ENCODE results near the gene BTNL9. TPM values are rescaled to one million over a fixed set of nuclear protein-coding genes. Genes with fewer than 3 reads are reported as not detected.
A peak's percentile ranks its signal among the peaks of the same experiment; 100 is the strongest.
"Not testable (repeated sequence)": the region's sequence is repeated elsewhere in the genome, so short reads cannot be mapped to it uniquely, and the experiment has no call there.

BTNL9 gene
- polyA plus RNA-seq, 2 donors, result 4.8 to 18.5 TPM

- no peak overlapping the region for H3K4me3 ChIP-seq (ENCODE audit: low read depth in 1 of 2, low read length in 2 of 2)
- H3K36me3 ChIP-seq (ENCODE audit: control insufficient read depth in 2 of 2, insufficient read depth in 2 of 2, low read length in 1 of 2), result no peaks in the 10 kb centered on the region
- no peaks in the 10 kb centered on the region for H3K9me3 ChIP-seq (ENCODE audit: control insufficient read depth in 2 of 2, insufficient read depth in 1 of 2, low read depth in 1 of 2, low read length in 1 of 2)
- no peaks in the 10 kb centered on the region for H3K4me1 ChIP-seq (ENCODE audit: control insufficient read depth in 2 of 2, insufficient read depth in 2 of 2, low read length in 1 of 2)
- 61 to 64% methylated on average over 15 of the region's 15 CpGs for WGBS, 2 donors
- H3K27ac ChIP-seq (ENCODE audit: low read depth in 2 of 2, low read length in 1 of 2), result no peak overlapping the region
- peaks cover 3 to 5% of the 10 kb centered on the region in 2 donors for H3K27me3 ChIP-seq (ENCODE audit: control insufficient read depth in 1 of 2, insufficient read depth in 2 of 2, low read length in 2 of 2)
These were observed 2.1 kb downstream of the BTNL9 start for GRCh38 chr5:181042036-181042713.

- no peaks in the 10 kb centered on the region for H3K4me1 ChIP-seq (ENCODE audit: control insufficient read depth in 2 of 2, insufficient read depth in 2 of 2, low read length in 1 of 2)
- H3K36me3 ChIP-seq (ENCODE audit: control insufficient read depth in 2 of 2, insufficient read depth in 2 of 2, low read length in 1 of 2), result no peaks in the 10 kb centered on the region
- H3K27ac ChIP-seq (ENCODE audit: low read depth in 2 of 2, low read length in 1 of 2), result no peak overlapping the region
- 62 to 69% methylated on average over 11 of the region's 11 CpGs for WGBS, 2 donors
- no peaks in the 10 kb centered on the region for H3K9me3 ChIP-seq (ENCODE audit: control insufficient read depth in 2 of 2, insufficient read depth in 1 of 2, low read depth in 1 of 2, low read length in 1 of 2)
- no peak overlapping the region for H3K4me3 ChIP-seq (ENCODE audit: low read depth in 1 of 2, low read length in 2 of 2)
- H3K27me3 ChIP-seq (ENCODE audit: control insufficient read depth in 1 of 2, insufficient read depth in 2 of 2, low read length in 2 of 2), result peaks cover 3 to 5% of the 10 kb centered on the region in 2 donors
These were observed 2.7 kb downstream of the BTNL9 start for GRCh38 chr5:181042722-181043121.

GRCh38 chr5:181043285-181044092 is 3.4 kb downstream of the BTNL9 start:
- no peak overlapping the region for H3K4me3 ChIP-seq (ENCODE audit: low read depth in 1 of 2, low read length in 2 of 2)
- WGBS, 2 donors, result 64 to 75% methylated on average over 12 of the region's 12 CpGs
- H3K27ac ChIP-seq (ENCODE audit: low read depth in 2 of 2, low read length in 1 of 2), result peak overlapping the region in 1 of 2 donors; percentile 22
- H3K4me1 ChIP-seq (ENCODE audit: control insufficient read depth in 2 of 2, insufficient read depth in 2 of 2, low read length in 1 of 2), result no peaks in the 10 kb centered on the region
- no peaks in the 10 kb centered on the region for H3K9me3 ChIP-seq (ENCODE audit: control insufficient read depth in 2 of 2, insufficient read depth in 1 of 2, low read depth in 1 of 2, low read length in 1 of 2)
- H3K27me3 ChIP-seq (ENCODE audit: control insufficient read depth in 1 of 2, insufficient read depth in 2 of 2, low read length in 2 of 2), result peaks cover 3 to 5% of the 10 kb centered on the region in 2 donors
- no peaks in the 10 kb centered on the region for H3K36me3 ChIP-seq (ENCODE audit: control insufficient read depth in 2 of 2, insufficient read depth in 2 of 2, low read length in 1 of 2)

GRCh38 chr5:181044093-181044599 is 4.1 kb downstream of the BTNL9 start:
- peak overlapping the region; percentile 15 to 22 for H3K27ac ChIP-seq (ENCODE audit: low read depth in 2 of 2, low read length in 1 of 2)
- no peak overlapping the region for H3K4me3 ChIP-seq (ENCODE audit: low read depth in 1 of 2, low read length in 2 of 2)

GRCh38 chr5:181044662-181045305 is 4.7 kb downstream of the BTNL9 start:
- Histone ChIP-seq H3K4me1 (ENCODE audit: control insufficient read depth in 2 of 2, insufficient read depth in 2 of 2, low read length in 1 of 2) (no peaks in the 10 kb centered on the region), H3K27ac (ENCODE audit: low read depth in 2 of 2, low read length in 1 of 2) (no peak overlapping the region), H3K9me3 (ENCODE audit: control insufficient read depth in 2 of 2, insufficient read depth in 1 of 2, low read depth in 1 of 2, low read length in 1 of 2) (no peaks in the 10 kb centered on the region), H3K36me3 (ENCODE audit: control insufficient read depth in 2 of 2, insufficient read depth in 2 of 2, low read length in 1 of 2) (no peaks in the 10 kb centered on the region), H3K27me3 (ENCODE audit: control insufficient read depth in 1 of 2, insufficient read depth in 2 of 2, low read length in 2 of 2) (peaks cover 3 to 5% of the 10 kb centered on the region in 2 donors), H3K4me3 (ENCODE audit: low read depth in 1 of 2, low read length in 2 of 2) (no peak overlapping the region)
- WGBS, 2 donors, result 46 to 50% methylated on average over 11 of the region's 11 CpGs

More at GRCh38 chr5:181044093-181044599, 4.1 kb downstream of the BTNL9 start:
- peaks cover 3 to 5% of the 10 kb centered on the region in 2 donors for H3K27me3 ChIP-seq (ENCODE audit: control insufficient read depth in 1 of 2, insufficient read depth in 2 of 2, low read length in 2 of 2)
- 75 to 82% methylated on average over 10 of the region's 10 CpGs for WGBS, 2 donors
- no peaks in the 10 kb centered on the region for H3K9me3 ChIP-seq (ENCODE audit: control insufficient read depth in 2 of 2, insufficient read depth in 1 of 2, low read depth in 1 of 2, low read length in 1 of 2)
- H3K36me3 ChIP-seq (ENCODE audit: control insufficient read depth in 2 of 2, insufficient read depth in 2 of 2, low read length in 1 of 2), result no peaks in the 10 kb centered on the region
- no peaks in the 10 kb centered on the region for H3K4me1 ChIP-seq (ENCODE audit: control insufficient read depth in 2 of 2, insufficient read depth in 2 of 2, low read length in 1 of 2)

- no peaks in the 10 kb centered on the region for H3K4me1 ChIP-seq (ENCODE audit: control insufficient read depth in 2 of 2, insufficient read depth in 2 of 2, low read length in 1 of 2)
- H3K4me3 ChIP-seq (ENCODE audit: low read depth in 1 of 2, low read length in 2 of 2), result no peak overlapping the region
- H3K27ac ChIP-seq (ENCODE audit: low read depth in 2 of 2, low read length in 1 of 2), result no peak overlapping the region
- WGBS, 2 donors, result 44 to 46% methylated on average over 10 of the region's 10 CpGs
- H3K27me3 ChIP-seq (ENCODE audit: control insufficient read depth in 1 of 2, insufficient read depth in 2 of 2, low read length in 2 of 2), result peaks cover 3 to 5% of the 10 kb centered on the region in 2 donors
- H3K9me3 ChIP-seq (ENCODE audit: control insufficient read depth in 2 of 2, insufficient read depth in 1 of 2, low read depth in 1 of 2, low read length in 1 of 2), result no peaks in the 10 kb centered on the region
- H3K36me3 ChIP-seq (ENCODE audit: control insufficient read depth in 2 of 2, insufficient read depth in 2 of 2, low read length in 1 of 2), result no peaks in the 10 kb centered on the region
These were observed 5.2 kb downstream of the BTNL9 start for GRCh38 chr5:181045316-181045715.

GRCh38 chr5:181045857-181046256 is 5.8 kb downstream of the BTNL9 start:
- not testable (repeated sequence) for H3K27ac ChIP-seq (ENCODE audit: low read depth in 2 of 2, low read length in 1 of 2)

GRCh38 chr5:181047288-181047687 is 7.2 kb downstream of the BTNL9 start:
- no peak overlapping the region for H3K4me3 ChIP-seq (ENCODE audit: low read depth in 1 of 2, low read length in 2 of 2)
- peaks cover under 1 to 8% of the 10 kb centered on the region in 2 donors for H3K27me3 ChIP-seq (ENCODE audit: control insufficient read depth in 1 of 2, insufficient read depth in 2 of 2, low read length in 2 of 2)
- H3K4me1 ChIP-seq (ENCODE audit: control insufficient read depth in 2 of 2, insufficient read depth in 2 of 2, low read length in 1 of 2), result no peaks in the 10 kb centered on the region
- H3K9me3 ChIP-seq (ENCODE audit: control insufficient read depth in 2 of 2, insufficient read depth in 1 of 2, low read depth in 1 of 2, low read length in 1 of 2), result no peaks in the 10 kb centered on the region
- H3K36me3 ChIP-seq (ENCODE audit: control insufficient read depth in 2 of 2, insufficient read depth in 2 of 2, low read length in 1 of 2), result no peaks in the 10 kb centered on the region
- no peak overlapping the region for H3K27ac ChIP-seq (ENCODE audit: low read depth in 2 of 2, low read length in 1 of 2)
- 82 to 84% methylated on average over 2 of the region's 2 CpGs for WGBS, 2 donors

More at GRCh38 chr5:181045857-181046256, 5.8 kb downstream of the BTNL9 start:
- not testable (repeated sequence) for H3K9me3 ChIP-seq (ENCODE audit: control insufficient read depth in 2 of 2, insufficient read depth in 1 of 2, low read depth in 1 of 2, low read length in 1 of 2); H3K4me1 ChIP-seq (ENCODE audit: control insufficient read depth in 2 of 2, insufficient read depth in 2 of 2, low read length in 1 of 2); H3K27me3 ChIP-seq (ENCODE audit: control insufficient read depth in 1 of 2, insufficient read depth in 2 of 2, low read length in 2 of 2); H3K4me3 ChIP-seq (ENCODE audit: low read depth in 1 of 2, low read length in 2 of 2); H3K36me3 ChIP-seq (ENCODE audit: control insufficient read depth in 2 of 2, insufficient read depth in 2 of 2, low read length in 1 of 2)
- WGBS, 2 donors, result 15 to 22% methylated on average over 1 of the region's 1 CpG

- 92 to 95% methylated on average over 15 of the region's 15 CpGs for WGBS, 2 donors
- peaks cover 0 to 8% of the 10 kb centered on the region in 2 donors for H3K27me3 ChIP-seq (ENCODE audit: control insufficient read depth in 1 of 2, insufficient read depth in 2 of 2, low read length in 2 of 2)
- no peaks in the 10 kb centered on the region for H3K36me3 ChIP-seq (ENCODE audit: control insufficient read depth in 2 of 2, insufficient read depth in 2 of 2, low read length in 1 of 2)
- H3K4me3 ChIP-seq (ENCODE audit: low read depth in 1 of 2, low read length in 2 of 2), result no peak overlapping the region
- no peaks in the 10 kb centered on the region for H3K4me1 ChIP-seq (ENCODE audit: control insufficient read depth in 2 of 2, insufficient read depth in 2 of 2, low read length in 1 of 2)
- no peak overlapping the region for H3K27ac ChIP-seq (ENCODE audit: low read depth in 2 of 2, low read length in 1 of 2)
- peaks cover 0 to under 1% of the 10 kb centered on the region in 2 donors for H3K9me3 ChIP-seq (ENCODE audit: control insufficient read depth in 2 of 2, insufficient read depth in 1 of 2, low read depth in 1 of 2, low read length in 1 of 2)
These were observed 7.9 kb downstream of the BTNL9 start for GRCh38 chr5:181047921-181048320.

Measured in esophagus (tissue), 2 donors.